HG02642 (cell line): Measurements from ENCODE around the gene PAQR8.
"Not testable (repeated sequence)": the region's sequence is repeated elsewhere in the genome, so short reads cannot be mapped to it uniquely, and the experiment has no call there.

Source experiments
- ATAC-seq: cut with Tn5 transposase; IDR thresholded peaks from one replicate; pipeline ENCODE4 v1.9.1; 2021; ENCODE audit warnings: mild to moderate bottlenecking; ENCODE audit not compliant: unreplicated experiment, poor library complexity

Gene PAQR8

GRCh38 chr6:52375780-52376556 lies 14.0 kb downstream of the PAQR8 start:
- no peak for ATAC-seq

DNA sequence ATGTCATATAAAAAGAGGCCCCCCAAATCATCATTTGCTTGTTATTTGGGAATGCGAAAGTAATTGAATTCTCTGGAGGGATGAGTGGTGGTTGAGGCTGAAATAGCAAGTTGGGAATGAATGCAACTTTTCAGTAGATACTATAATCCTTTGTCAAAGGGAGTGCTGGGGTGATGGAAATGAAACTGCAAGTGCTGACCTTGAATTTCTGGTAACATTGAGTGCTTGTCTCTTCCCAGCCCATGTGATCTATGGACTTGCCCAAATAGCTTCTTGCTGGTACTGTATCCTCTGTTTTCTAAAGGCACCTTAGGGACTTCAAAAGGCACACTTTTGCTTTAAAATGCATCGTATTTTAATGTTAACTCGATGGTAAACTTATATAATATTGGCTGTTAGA lies 14.8 kb downstream of the PAQR8 start:
- no peak for ATAC-seq

GRCh38 chr6:52377538-52378221 lies 15.7 kb downstream of the PAQR8 start:
- ATAC-seq: no peak

DNA sequence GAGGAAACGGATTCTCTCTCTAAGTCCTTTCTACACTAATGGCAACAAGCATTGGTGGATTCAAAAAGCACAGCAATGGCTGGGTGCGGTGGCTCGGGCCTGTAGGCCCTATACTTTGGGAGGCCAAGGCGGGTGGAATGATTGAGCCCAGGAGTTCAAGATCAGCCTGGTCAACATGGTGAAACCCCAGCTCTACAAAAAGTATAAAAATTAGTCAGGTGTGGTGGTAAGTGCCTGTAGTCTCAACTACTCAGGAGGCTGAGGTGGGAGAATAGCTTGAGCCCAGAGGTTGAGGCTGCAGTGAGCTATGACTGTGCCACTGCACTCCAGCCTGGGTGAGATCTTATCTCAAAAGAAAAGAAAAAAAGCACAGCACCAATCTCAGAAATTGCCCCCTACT lies 19.3 kb downstream of the PAQR8 start:
- ATAC-seq: no peak

- no peak for ATAC-seq
These were observed 22.3 kb downstream of the PAQR8 start for GRCh38 chr6:52384145-52384766.

- no peak for ATAC-seq
These were observed 23.1 kb downstream of the PAQR8 start for GRCh38 chr6:52385074-52385473.

- ATAC-seq: not testable (repeated sequence)
These were observed 26.2 kb downstream of the PAQR8 start for GRCh38 chr6:52388119-52388518.

DNA sequence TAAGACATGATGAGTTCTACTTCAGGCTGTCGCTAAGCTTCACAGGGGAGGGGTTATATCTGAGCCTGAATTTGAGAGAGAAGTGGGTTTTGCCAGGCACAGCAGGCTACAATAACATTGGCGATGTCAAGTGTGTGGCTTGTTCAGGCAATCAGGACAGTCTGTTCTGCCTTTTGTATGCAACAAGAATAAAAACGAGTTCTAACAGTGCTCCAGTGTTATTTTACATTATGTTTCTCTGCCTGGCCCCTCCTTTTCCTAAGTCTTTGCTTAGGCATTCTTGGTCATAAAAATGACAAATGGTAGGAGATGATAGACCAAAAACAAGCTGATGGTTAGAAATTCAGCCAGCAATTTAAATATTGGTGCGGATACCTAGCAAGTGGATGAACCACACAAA lies 26.8 kb downstream of the PAQR8 start:
- no peak for ATAC-seq

- ATAC-seq: no peak
These were observed 27.3 kb downstream of the PAQR8 start for GRCh38 chr6:52389264-52389625.

DNA sequence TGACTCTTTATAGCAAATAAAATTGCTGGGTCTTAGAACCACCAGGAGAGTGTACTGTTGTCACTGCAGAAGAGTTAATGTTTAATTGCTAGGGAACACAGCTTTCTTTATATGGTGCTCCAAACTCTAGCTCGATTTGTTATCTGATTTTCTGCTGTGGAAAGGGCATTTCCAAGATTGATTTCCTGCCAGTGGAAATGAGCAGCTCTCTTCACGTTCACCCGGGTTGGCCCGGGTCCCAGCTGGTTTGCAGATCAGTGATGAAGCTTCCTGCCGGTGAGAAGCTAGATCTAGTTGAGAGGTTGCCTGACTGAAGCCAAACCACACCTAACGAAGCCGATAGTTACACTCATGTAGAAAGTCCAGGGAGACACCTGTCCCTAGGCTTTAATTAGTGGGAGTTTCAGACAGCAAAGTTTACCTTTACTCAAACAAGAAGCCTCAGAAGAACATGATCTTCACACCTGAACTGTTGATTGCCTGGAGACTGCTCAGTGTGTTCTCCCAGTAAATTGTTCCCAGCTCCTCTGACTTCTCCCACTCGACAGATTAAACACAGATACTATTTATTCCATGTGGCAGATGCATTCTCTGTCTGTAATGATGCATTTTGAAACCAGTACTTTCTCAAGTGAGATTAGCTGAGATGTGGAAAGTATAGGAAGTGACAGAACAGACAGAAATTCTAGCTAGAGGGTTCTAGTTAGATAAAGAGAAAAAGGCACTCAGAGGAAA lies 27.8 kb downstream of the PAQR8 start:
- peak; percentile 70 for ATAC-seq

- ATAC-seq: peak; percentile 49
These were observed 28.4 kb downstream of the PAQR8 start for GRCh38 chr6:52390361-52390727.

- ATAC-seq: no peak
These were observed 29.6 kb downstream of the PAQR8 start for GRCh38 chr6:52391599-52391998.

- no peak for ATAC-seq
These were observed 31.0 kb downstream of the PAQR8 start for GRCh38 chr6:52392944-52393343.

- no peak for ATAC-seq
These were observed 31.8 kb downstream of the PAQR8 start for GRCh38 chr6:52393780-52394179.

GRCh38 chr6:52394251-52394666 lies 32.3 kb downstream of the PAQR8 start:
- peak; percentile 55 for ATAC-seq

DNA sequence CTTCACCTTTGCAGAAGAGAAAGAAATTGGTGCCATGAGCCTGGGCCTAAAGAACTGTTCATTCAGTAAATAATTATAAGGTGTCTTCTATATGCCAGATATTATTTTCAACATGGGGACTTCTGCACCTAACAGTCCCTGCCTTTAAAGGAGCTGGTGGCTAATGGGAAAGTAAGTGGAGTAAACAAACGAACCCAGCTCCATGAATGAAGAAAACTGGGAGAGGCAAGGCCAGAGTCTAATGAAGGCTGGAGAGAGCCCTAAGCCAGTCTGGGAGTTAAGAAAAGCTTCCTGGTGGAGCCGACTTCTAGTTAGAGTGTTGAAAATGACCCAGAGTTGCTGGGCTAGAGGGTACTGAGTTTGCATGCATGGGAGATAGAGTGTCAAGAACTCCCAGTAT lies 34.0 kb downstream of the PAQR8 start:
- ATAC-seq: no peak

GRCh38 chr6:52399511-52400312 lies 37.8 kb downstream of the PAQR8 start:
- no peak for ATAC-seq

- no peak for ATAC-seq
These were observed 38.5 kb downstream of the PAQR8 start for GRCh38 chr6:52400313-52401041.

DNA sequence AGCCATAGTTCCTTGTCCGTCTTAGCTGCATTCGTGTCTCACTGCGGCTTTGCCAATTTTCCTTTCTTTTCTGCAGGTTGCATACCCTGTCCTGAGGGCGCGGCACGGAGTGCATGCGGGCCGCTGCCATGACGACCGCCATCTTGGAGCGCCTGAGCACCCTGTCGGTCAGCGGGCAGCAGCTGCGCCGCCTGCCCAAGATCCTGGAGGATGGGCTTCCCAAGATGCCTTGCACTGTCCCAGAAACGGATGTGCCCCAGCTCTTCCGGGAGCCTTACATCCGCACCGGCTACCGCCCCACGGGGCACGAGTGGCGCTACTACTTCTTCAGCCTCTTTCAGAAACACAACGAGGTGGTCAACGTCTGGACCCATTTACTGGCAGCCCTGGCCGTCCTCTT lies 41.1 kb downstream of the PAQR8 start:
- no peak for ATAC-seq
